A549 (cell line): ENCODE data around the gene EPN3. TPM values are rescaled to one million over a fixed set of nuclear protein-coding genes. Genes with fewer than 3 reads are reported as not detected.

ENCODE experiments used
- ATAC-seq, 2 experiments: fragments of 200-7000 bp in 1 of 2; fragments of >200 bp in 1 of 2; cut with Nextera tagmentation in 1 of 2; cut with Tn5 transposase in 1 of 2; 3 replicates each; pipeline versions ENCODE4 v1.8.0 to v1.9.1; 2018 to 2020; ENCODE audit warnings: mild to moderate bottlenecking in 1 of 2, moderate library complexity in 1 of 2
- CTCF ChIA-PET: fragments of 300-600 bp; sonication (Branson Sonifier 250); formaldehyde crosslinking; extraction: SDS; loops from one replicate; lab custom pipeline; 2021; ENCODE audit warnings: antibody characterized with exemption, inconsistent platforms; lab: Yijun Ruan, JAX
- POLR2A ChIA-PET: fragments of 350-600 bp; formaldehyde crosslinking; extraction: SDS; loops from one replicate; lab custom pipeline; 2021; ENCODE audit warnings: antibody characterized with exemption, inconsistent platforms; lab: Yijun Ruan, JAX
- DNase-seq, 2 experiments: peaks; one replicate each; pipeline versions ENCODE4 v3.0.0 to v3.0.0-alpha.2; 2011 to 2016; ENCODE audit warnings: low read depth in 1 of 2, low spot score in 1 of 2
- FAIRE-seq: peaks from 2 replicates; lab custom pipeline; 2011; peaks lifted over from hg19 to GRCh38; lab: Jason Lieb, UNC
- H3K27ac ChIP-seq, 2 experiments: fragments of >200 bp; sonication (Bioruptor Twin); formaldehyde crosslinking; 3 replicates each; pipeline ENCODE4 v1.5.1; 2016 to 2017
- H3K4me1 ChIP-seq: fragments of >200 bp; sonication (Bioruptor Twin); formaldehyde crosslinking; 3 replicates; pipeline ENCODE4 v1.6.1; 2016
- H3K4me2 ChIP-seq: fragments of >200 bp; sonication (Bioruptor Twin); formaldehyde crosslinking; 3 replicates; pipeline ENCODE4 v1.6.1; 2016
- H3K4me3 ChIP-seq: fragments of >200 bp; sonication (Bioruptor Twin); formaldehyde crosslinking; 3 replicates; pipeline ENCODE4 v1.5.1; 2016
- H3K9me3 ChIP-seq: fragments of >200 bp; sonication (Bioruptor Twin); formaldehyde crosslinking; 3 replicates; pipeline ENCODE4 v1.6.1; 2016
- BHLHE40 ChIP-seq: IDR thresholded peaks from 2 replicates; pipeline ENCODE4 v1.6.1; 2012; ENCODE audit warnings: low read depth, low read length, inconsistent platforms
- ESRRA ChIP-seq: fragments of 150-350 bp; IDR thresholded peaks from 2 replicates; pipeline ENCODE4 v1.6.1; 2014; ENCODE audit warnings: mild to moderate bottlenecking, low read length, borderline replicate concordance
- HDAC2 ChIP-seq: fragments of 200-600 bp; sonication (generic); IDR thresholded peaks from 2 replicates; pipeline ENCODE4 v1.6.1; 2016
- HOXB13 ChIP-seq: fragments of 250-450 bp; sonication (Bioruptor Pico); IDR thresholded peaks from 2 replicates; pipeline ENCODE4 v1.5.0; 2020; ENCODE audit warnings: low read depth, mild to moderate bottlenecking, moderate library complexity
- JUNB ChIP-seq: fragments of >200 bp; sonication (Bioruptor Twin); formaldehyde crosslinking; IDR thresholded peaks from 2 replicates; pipeline ENCODE4 v1.6.1; 2016
- MAFK ChIP-seq: fragments of 450-650 bp; IDR thresholded peaks from 2 replicates; pipeline ENCODE4 v1.6.1; 2014; ENCODE audit not compliant: partially characterized antibody
- MAX ChIP-seq: IDR thresholded peaks from 2 replicates; pipeline ENCODE4 v1.6.1; 2012
- MYC ChIP-seq: IDR thresholded peaks from 2 replicates; pipeline ENCODE4 v1.6.1; 2012; ENCODE audit warnings: mild to moderate bottlenecking, inconsistent platforms, low read length, improper control_type of control experiment, borderline replicate concordance
- POLR2A ChIP-seq: IDR thresholded peaks from 2 replicates; pipeline ENCODE4 v1.6.1; 2012; ENCODE audit warnings: mild to moderate bottlenecking, low read length
- POLR2AphosphoS2 ChIP-seq: conservative IDR thresholded peaks from 2 replicates; pipeline ENCODE4 v1.6.1; 2012; ENCODE audit warnings: low read length, improper control_type of control experiment, inconsistent platforms
- RAD21 ChIP-seq, 2 experiments: fragments of >200 bp in 1 of 2; sonication (Bioruptor Twin) in 1 of 2; formaldehyde crosslinking in 1 of 2; IDR thresholded peaks in 1 of 2; conservative IDR thresholded peaks in 1 of 2; 2 replicates in 1 of 2; 3 replicates in 1 of 2; pipeline ENCODE4 v1.6.1; 2012 to 2018; ENCODE audit warnings: inconsistent platforms in 1 of 2
- RARB ChIP-seq: fragments of 250-450 bp; sonication (Bioruptor Pico); IDR thresholded peaks from 2 replicates; pipeline ENCODE4 v1.8.0; 2021; ENCODE audit warnings: mild to moderate bottlenecking, moderate library complexity
- RCOR1 ChIP-seq: fragments of 150-350 bp; IDR thresholded peaks from 2 replicates; pipeline ENCODE4 v1.6.1; 2014; ENCODE audit warnings: antibody characterized with exemption, low read length, low read depth
- REST ChIP-seq: fragments of 200-600 bp; sonication (generic); IDR thresholded peaks from 2 replicates; pipeline ENCODE4 v1.6.1; 2016; ENCODE audit warnings: antibody characterized with exemption, mild to moderate bottlenecking, moderate library complexity
- ZNF302 ChIP-seq: fragments of 250-450 bp; sonication (Bioruptor Pico); IDR thresholded peaks from 2 replicates; pipeline ENCODE4 v1.9.0; 2021; ENCODE audit warnings: inconsistent platforms, mild to moderate bottlenecking, moderate library complexity
- WGBS: methylation state at CpG from one replicate; pipeline ENCODE4 v1.1.6; 2017; ENCODE audit errors: missing lambda C conversion rate; 5-methylcytosine and 5-hydroxymethylcytosine counted together
- polyA plus RNA-seq, 4 experiments: library from polyadenylated mRNA; depleted of rRNA in 3 of 4; stranded (reverse); fragments of >200 nt; fragmentation: RNase III in 1 of 4; extraction: RNeasy Plus Mini Kit Qiagen cat#74134 plus additional on column Dnase treatment in 1 of 4; gene quantifications; 2 replicates in 3 of 4; 3 replicates in 1 of 4; pipeline ENCODE4 v1.2.3, GENCODE V29; 2011 to 2017
- TF ChIP-seq, protein P1 (sequence below): fragments of >200 bp; sonication (Bioruptor Twin); formaldehyde crosslinking; IDR thresholded peaks from 3 replicates; pipeline ENCODE4 v1.6.1; 2016
- TF ChIP-seq, protein P2 (sequence below): IDR thresholded peaks from 2 replicates; pipeline ENCODE4 v1.6.1; 2012
- TF ChIP-seq, protein P3 (sequence below): fragments of 450-650 bp; IDR thresholded peaks from 2 replicates; pipeline ENCODE4 v1.6.1; 2014; ENCODE audit warnings: antibody characterized with exemption
- TF ChIP-seq, protein P4 (sequence below): fragments of 250-450 bp; sonication (Bioruptor Pico); IDR thresholded peaks from 2 replicates; pipeline ENCODE4 v1.5.0; 2021; ENCODE audit warnings: mild to moderate bottlenecking, moderate library complexity, borderline replicate concordance

EPN3 gene
- polyA plus RNA-seq, 2 of the 4 experiments (the other 2 are of a cell fraction), result 0.13 to 0.18 TPM

- DNase-seq, result no peak
- Histone ChIP-seq H3K4me1 (no peaks in the 10 kb centered on the region), H3K27ac (no peak overlapping the region), H3K9me3 (no peaks in the 10 kb centered on the region), H3K4me2 (no peak overlapping the region), H3K4me3 (no peak overlapping the region)
- ATAC-seq, result no peak
- ChIA-PET CTCF (interaction anchor here (0.9 to 2.3 kb wide), 6 partner anchors 9 to 112 kb away, joined by 3 to 13 read pairs (median 6); partner anchors contain the start of gene CACNA1G), POLR2A (no interaction called here)
- WGBS, result 86% methylated on average over 4 of the region's 4 CpGs
- no peak for TF ChIP-seq ZNF302
- TF ChIP-seq POLR2A, result no peak
- no peak for TF ChIP-seq MYC
- TF ChIP-seq HDAC2, result no peak
- TF ChIP-seq, protein P1, sequence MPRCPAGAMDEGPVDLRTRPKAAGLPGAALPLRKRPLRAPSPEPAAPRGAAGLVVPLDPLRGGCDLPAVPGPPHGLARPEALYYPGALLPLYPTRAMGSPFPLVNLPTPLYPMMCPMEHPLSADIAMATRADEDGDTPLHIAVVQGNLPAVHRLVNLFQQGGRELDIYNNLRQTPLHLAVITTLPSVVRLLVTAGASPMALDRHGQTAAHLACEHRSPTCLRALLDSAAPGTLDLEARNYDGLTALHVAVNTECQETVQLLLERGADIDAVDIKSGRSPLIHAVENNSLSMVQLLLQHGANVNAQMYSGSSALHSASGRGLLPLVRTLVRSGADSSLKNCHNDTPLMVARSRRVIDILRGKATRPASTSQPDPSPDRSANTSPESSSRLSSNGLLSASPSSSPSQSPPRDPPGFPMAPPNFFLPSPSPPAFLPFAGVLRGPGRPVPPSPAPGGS, result no peak
- no peak for TF ChIP-seq REST
- no peak for TF ChIP-seq MAX
- TF ChIP-seq JUNB, result no peak
- no peak for FAIRE-seq
Measured at GRCh38 chr17:50584116-50584515, 51.6 kb downstream of the EPN3 start.

- ATAC-seq (no peak), DNase-seq (no peak), FAIRE-seq (no peak)
- no peak overlapping the region for H3K4me2 ChIP-seq
- H3K9me3 ChIP-seq, result no peaks in the 10 kb centered on the region
- no peak overlapping the region for H3K4me3 ChIP-seq
- TF ChIP-seq RARB (no peak), MAFK (peak; percentile 18)
- TF ChIP-seq, protein P2, sequence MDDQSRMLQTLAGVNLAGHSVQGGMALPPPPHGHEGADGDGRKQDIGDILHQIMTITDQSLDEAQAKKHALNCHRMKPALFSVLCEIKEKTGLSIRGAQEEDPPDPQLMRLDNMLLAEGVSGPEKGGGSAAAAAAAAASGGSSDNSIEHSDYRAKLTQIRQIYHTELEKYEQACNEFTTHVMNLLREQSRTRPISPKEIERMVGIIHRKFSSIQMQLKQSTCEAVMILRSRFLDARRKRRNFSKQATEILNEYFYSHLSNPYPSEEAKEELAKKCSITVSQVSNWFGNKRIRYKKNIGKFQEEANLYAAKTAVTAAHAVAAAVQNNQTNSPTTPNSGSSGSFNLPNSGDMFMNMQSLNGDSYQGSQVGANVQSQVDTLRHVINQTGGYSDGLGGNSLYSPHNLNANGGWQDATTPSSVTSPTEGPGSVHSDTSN, result no peak
- H3K27ac ChIP-seq, result no peak overlapping the region
- POLR2A ChIA-PET, result no interaction called here
- CTCF ChIA-PET, result interaction anchor here (0.9 to 2.6 kb wide), 9 partner anchors 10 to 112 kb away, joined by 3 to 14 read pairs (median 4); partner anchors contain the start of gene CACNA1G
- WGBS, result 93% methylated on average over 6 of the region's 6 CpGs
- no peaks in the 10 kb centered on the region for H3K4me1 ChIP-seq
Measured at GRCh38 chr17:50584749-50585148, 52.2 kb downstream of the EPN3 start.

DNA sequence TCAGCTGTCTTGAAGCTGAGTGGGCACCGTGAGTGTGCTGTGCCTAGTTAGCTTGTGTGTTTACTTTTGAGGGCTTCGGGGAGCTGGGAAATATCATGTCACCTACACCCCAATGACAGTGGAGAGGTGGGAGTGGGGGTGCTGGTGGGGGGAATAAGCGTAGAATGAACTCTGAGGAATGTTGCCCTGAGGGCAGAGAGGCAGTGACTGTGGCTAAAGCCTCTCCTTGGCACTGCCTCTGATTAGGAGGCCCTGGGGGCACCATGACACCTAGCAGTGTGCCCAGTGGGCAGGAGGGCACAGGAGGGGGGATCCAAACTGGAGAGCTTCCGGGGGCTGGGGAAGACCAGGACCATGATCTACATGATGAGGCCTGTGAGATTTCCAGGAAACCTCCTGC lies 52.8 kb downstream of the EPN3 start:
- Histone ChIP-seq H3K4me2 (no peak overlapping the region), H3K4me3 (no peak overlapping the region), H3K9me3 (no peaks in the 10 kb centered on the region), H3K4me1 (no peaks in the 10 kb centered on the region), H3K27ac (no peak overlapping the region)
- ATAC-seq (no peak), DNase-seq (no peak), FAIRE-seq (no peak)
- WGBS, result 77% methylated on average over 4 of the region's 4 CpGs
- CTCF ChIA-PET, result interaction anchor here (0.8 to 2.6 kb wide), 9 partner anchors 11 to 45 kb away, joined by 3 to 14 read pairs (median 4); partner anchors contain the start of gene CACNA1G
- POLR2A ChIA-PET, result no interaction called here
- TF ChIP-seq, protein P3, sequence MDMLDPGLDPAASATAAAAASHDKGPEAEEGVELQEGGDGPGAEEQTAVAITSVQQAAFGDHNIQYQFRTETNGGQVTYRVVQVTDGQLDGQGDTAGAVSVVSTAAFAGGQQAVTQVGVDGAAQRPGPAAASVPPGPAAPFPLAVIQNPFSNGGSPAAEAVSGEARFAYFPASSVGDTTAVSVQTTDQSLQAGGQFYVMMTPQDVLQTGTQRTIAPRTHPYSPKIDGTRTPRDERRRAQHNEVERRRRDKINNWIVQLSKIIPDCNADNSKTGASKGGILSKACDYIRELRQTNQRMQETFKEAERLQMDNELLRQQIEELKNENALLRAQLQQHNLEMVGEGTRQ, result no peak
- TF ChIP-seq ZNF302 (no peak), ESRRA (no peak), RAD21 (conservative IDR thresholded peaks at IDR 0.05 in 1 of 2, IDR thresholded peaks at IDR 0.05 in 1 of 2) (no peak), REST (no peak), RCOR1 (no peak), HOXB13 (CRISPR knock-in tag) (no peak), BHLHE40 (no peak), POLR2AphosphoS2 (no peak)
- TF ChIP-seq, protein P4, sequence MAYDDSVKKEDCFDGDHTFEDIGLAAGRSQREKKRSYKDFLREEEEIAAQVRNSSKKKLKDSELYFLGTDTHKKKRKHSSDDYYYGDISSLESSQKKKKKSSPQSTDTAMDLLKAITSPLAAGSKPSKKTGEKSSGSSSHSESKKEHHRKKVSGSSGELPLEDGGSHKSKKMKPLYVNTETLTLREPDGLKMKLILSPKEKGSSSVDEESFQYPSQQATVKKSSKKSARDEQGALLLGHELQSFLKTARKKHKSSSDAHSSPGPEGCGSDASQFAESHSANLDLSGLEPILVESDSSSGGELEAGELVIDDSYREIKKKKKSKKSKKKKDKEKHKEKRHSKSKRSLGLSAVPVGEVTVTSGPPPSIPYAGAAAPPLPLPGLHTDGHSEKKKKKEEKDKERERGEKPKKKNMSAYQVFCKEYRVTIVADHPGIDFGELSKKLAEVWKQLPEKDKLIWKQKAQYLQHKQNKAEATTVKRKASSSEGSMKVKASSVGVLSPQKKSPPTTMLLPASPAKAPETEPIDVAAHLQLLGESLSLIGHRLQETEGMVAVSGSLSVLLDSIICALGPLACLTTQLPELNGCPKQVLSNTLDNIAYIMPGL (CRISPR knock-in tag), result no peak
- TF ChIP-seq, protein P1, result no peak
